K562 (cell line): ENCODE measurements around the gene TINAGL1. TPM values are rescaled to one million over a fixed set of nuclear protein-coding genes. Genes with fewer than 3 reads are reported as not detected.

Experiments
- AFF4 ChIP-seq: sonication (generic); formaldehyde crosslinking; IDR thresholded peaks from 2 replicates; pipeline ENCODE4 v1.8.0; 2023; ENCODE audit warnings: mild to moderate bottlenecking, missing genetic modification reagents
- ARID2 ChIP-seq: fragments of 450-650 bp; IDR thresholded peaks from 2 replicates; pipeline ENCODE4 v1.6.1; 2017; ENCODE audit warnings: antibody characterized with exemption, mild to moderate bottlenecking
- CBFB ChIP-seq: sonication (generic); formaldehyde crosslinking; IDR thresholded peaks from 2 replicates; pipeline ENCODE4 v1.4.0; 2020; ENCODE audit warnings: mild to moderate bottlenecking, missing genetic modification reagents
- EWSR1 ChIP-seq: fragments of 450-650 bp; IDR thresholded peaks from 2 replicates; pipeline ENCODE4 v1.6.1; 2018; ENCODE audit warnings: borderline replicate concordance, mild to moderate bottlenecking, low read depth, moderate library complexity; ENCODE audit not compliant: partially characterized antibody
- GTF2E2 ChIP-seq: fragments of 200-800 bp; sonication (Bioruptor generic); IDR thresholded peaks from 2 replicates; pipeline ENCODE4 v1.6.1; 2016; ENCODE audit warnings: missing genetic modification characterization, missing compliant biosample characterization
- JUND ChIP-seq, 2 experiments: IDR thresholded peaks; 2 replicates in 1 of 2; 3 replicates in 1 of 2; pipeline ENCODE4 v1.6.1; 2011; ENCODE audit warnings: borderline replicate concordance in 2 of 2, low read depth in 2 of 2, low read length in 2 of 2, improper control_type of control experiment in 1 of 2, missing biosample characterization in 1 of 2, missing genetic modification characterization in 1 of 2, missing genetic modification reagents in 1 of 2
- MEF2D ChIP-seq: conservative IDR thresholded peaks from 2 replicates; pipeline ENCODE4 v1.6.1; 2016; ENCODE audit warnings: low read depth, missing genetic modification characterization, missing compliant biosample characterization
- MYC ChIP-seq, 2 experiments: fragments of 250-450 bp in 1 of 2; sonication (Bioruptor Pico) in 1 of 2; IDR thresholded peaks; 2 replicates each; pipeline versions ENCODE4 v1.5.1 to v1.6.1; 2012 to 2021; ENCODE audit warnings: low read depth in 2 of 2, borderline replicate concordance in 1 of 2, improper control_type of control experiment in 1 of 2, low read length in 1 of 2, mild to moderate bottlenecking in 1 of 2, moderate library complexity in 1 of 2
- RB1 ChIP-seq: fragments of 450-650 bp; IDR thresholded peaks from 2 replicates; pipeline ENCODE4 v1.6.1; 2017; ENCODE audit warnings: low read depth, mild to moderate bottlenecking
- SMC3 ChIP-seq: conservative IDR thresholded peaks from 2 replicates; pipeline ENCODE4 v1.6.1; 2011; ENCODE audit warnings: low read depth, low read length, improper control_type of control experiment; ENCODE audit not compliant: insufficient read depth
- TEAD4 ChIP-seq, 2 experiments: sonication (generic) in 1 of 2; formaldehyde crosslinking in 1 of 2; IDR thresholded peaks; 2 replicates each; pipeline versions ENCODE4 v1.6.1 to v1.8.0; 2012 to 2022; ENCODE audit warnings: borderline replicate concordance in 1 of 2, inconsistent platforms in 1 of 2, low read length in 1 of 2, mild to moderate bottlenecking in 1 of 2, missing genetic modification reagents in 1 of 2
- ZBTB2 ChIP-seq: fragments of 450-650 bp; IDR thresholded peaks from 2 replicates; pipeline ENCODE4 v1.6.1; 2016; ENCODE audit warnings: antibody characterized with exemption
- ZNF583 ChIP-seq: fragments of 250-450 bp; sonication (Bioruptor Pico); IDR thresholded peaks from 2 replicates; pipeline ENCODE4 v1.4.0; 2020
- polyA plus RNA-seq, 8 experiments: library from polyadenylated mRNA; depleted of rRNA in 4 of 8; stranded (reverse) in 5 of 8; unstranded in 3 of 8; fragments of >200 nt; fragmentation: Nextera tagmentation in 2 of 8; fragmentation: Illumina TruSeq in 1 of 8; extraction: Ambion mirVana in 2 of 8; extraction: Trizol in 1 of 8; gene quantifications; 2 replicates each; pipeline versions ENCODE4 v1.2.1 to v1.2.3, GENCODE V29; 2011 to 2014; ENCODE audit warnings: inconsistent platforms in 1 of 8, missing spikeins in 1 of 8
- total RNA-seq, 7 experiments: library from RNA; depleted of rRNA in 6 of 7; stranded (reverse); fragments of >200 nt in 6 of 7; fragmentation: Illumina TruSeq in 2 of 7; extraction: Trizol in 2 of 7; gene quantifications; 2 replicates each; pipeline versions ENCODE4 v1.2.1 to v1.2.3, GENCODE V29; 2011 to 2021; ENCODE audit warnings: low replicate concordance in 1 of 7
- TF ChIP-seq, protein P1 (sequence below): sonication (generic); formaldehyde crosslinking; IDR thresholded peaks from 2 replicates; pipeline ENCODE4 v1.8.0; 2022; ENCODE audit warnings: missing genetic modification reagents, mild to moderate bottlenecking, moderate library complexity, borderline replicate concordance
- TF ChIP-seq, protein P2 (sequence below): fragments of 450-650 bp; IDR thresholded peaks from one replicate; pipeline ENCODE4 v1.6.1; 2018; ENCODE audit warnings: mild to moderate bottlenecking, moderate library complexity; ENCODE audit not compliant: partially characterized antibody
- TF ChIP-seq, protein P3 (sequence below): IDR thresholded peaks from 2 replicates; pipeline ENCODE4 v1.6.1; 2011; ENCODE audit warnings: borderline replicate concordance, low read depth, mild to moderate bottlenecking, moderate library complexity, low read length; ENCODE audit not compliant: insufficient read depth, poor library complexity, severe bottlenecking

The TINAGL1 gene
- total and polyA plus RNA-seq, 9 of the 15 experiments (the other 6 are each of a cell fraction or from before 2014, with no cell fraction given): 0.04 to 1.2 (median 0.07) TPM; not detected in 4

GRCh38 chr1:31633117-31633516 is 56.8 kb downstream of the TINAGL1 start (continued):
- no peak for TF ChIP-seq AFF4 (CRISPR knock-in tag)
- no peak for TF ChIP-seq GTF2E2
- no peak for TF ChIP-seq EWSR1
- peak; percentile 63 for TF ChIP-seq SMC3
- TF ChIP-seq, protein P1, sequence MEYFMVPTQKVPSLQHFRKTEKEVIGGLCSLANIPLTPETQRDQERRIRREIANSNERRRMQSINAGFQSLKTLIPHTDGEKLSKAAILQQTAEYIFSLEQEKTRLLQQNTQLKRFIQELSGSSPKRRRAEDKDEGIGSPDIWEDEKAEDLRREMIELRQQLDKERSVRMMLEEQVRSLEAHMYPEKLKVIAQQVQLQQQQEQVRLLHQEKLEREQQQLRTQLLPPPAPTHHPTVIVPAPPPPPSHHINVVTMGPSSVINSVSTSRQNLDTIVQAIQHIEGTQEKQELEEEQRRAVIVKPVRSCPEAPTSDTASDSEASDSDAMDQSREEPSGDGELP (CRISPR knock-in tag): no peak
- TF ChIP-seq JUND (IDR thresholded peaks at IDR 0.05; ENCODE audit: borderline replicate concordance, low read depth, low read length): 0 out of 2 replicates have a peak, but pooled peaks have one; percentile 11
- TF ChIP-seq JUND (tag; IDR thresholded peaks at IDR 0.05; ENCODE audit: borderline replicate concordance, low read depth, low read length): no peak
- no peak for TF ChIP-seq ZBTB2
- TF ChIP-seq ARID2: no peak
- TF ChIP-seq, protein P2, sequence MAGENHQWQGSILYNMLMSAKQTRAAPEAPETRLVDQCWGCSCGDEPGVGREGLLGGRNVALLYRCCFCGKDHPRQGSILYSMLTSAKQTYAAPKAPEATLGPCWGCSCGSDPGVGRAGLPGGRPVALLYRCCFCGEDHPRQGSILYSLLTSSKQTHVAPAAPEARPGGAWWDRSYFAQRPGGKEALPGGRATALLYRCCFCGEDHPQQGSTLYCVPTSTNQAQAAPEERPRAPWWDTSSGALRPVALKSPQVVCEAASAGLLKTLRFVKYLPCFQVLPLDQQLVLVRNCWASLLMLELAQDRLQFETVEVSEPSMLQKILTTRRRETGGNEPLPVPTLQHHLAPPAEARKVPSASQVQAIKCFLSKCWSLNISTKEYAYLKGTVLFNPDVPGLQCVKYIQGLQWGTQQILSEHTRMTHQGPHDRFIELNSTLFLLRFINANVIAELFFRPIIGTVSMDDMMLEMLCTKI: no peak
- TF ChIP-seq RB1: no peak
- TF ChIP-seq ZNF583 (CRISPR knock-in tag): no peak
- no peak for TF ChIP-seq CBFB (CRISPR knock-in tag)
- TF ChIP-seq MEF2D (tag): no peak
- 0 out of 2 replicates have a peak, but pooled peaks have one; percentile 22 for TF ChIP-seq TEAD4 (IDR thresholded peaks at IDR 0.05; ENCODE audit: low read length)
- TF ChIP-seq TEAD4 (CRISPR knock-in tag; IDR thresholded peaks at IDR 0.05; ENCODE audit: borderline replicate concordance): no peak
- TF ChIP-seq, protein P3, sequence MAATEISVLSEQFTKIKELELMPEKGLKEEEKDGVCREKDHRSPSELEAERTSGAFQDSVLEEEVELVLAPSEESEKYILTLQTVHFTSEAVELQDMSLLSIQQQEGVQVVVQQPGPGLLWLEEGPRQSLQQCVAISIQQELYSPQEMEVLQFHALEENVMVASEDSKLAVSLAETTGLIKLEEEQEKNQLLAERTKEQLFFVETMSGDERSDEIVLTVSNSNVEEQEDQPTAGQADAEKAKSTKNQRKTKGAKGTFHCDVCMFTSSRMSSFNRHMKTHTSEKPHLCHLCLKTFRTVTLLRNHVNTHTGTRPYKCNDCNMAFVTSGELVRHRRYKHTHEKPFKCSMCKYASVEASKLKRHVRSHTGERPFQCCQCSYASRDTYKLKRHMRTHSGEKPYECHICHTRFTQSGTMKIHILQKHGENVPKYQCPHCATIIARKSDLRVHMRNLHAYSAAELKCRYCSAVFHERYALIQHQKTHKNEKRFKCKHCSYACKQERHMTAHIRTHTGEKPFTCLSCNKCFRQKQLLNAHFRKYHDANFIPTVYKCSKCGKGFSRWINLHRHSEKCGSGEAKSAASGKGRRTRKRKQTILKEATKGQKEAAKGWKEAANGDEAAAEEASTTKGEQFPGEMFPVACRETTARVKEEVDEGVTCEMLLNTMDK: peak; percentile 64
- TF ChIP-seq MYC (IDR thresholded peaks at IDR 0.05; ENCODE audit: low read depth, low read length): peak; percentile 28; the same call in 1 of the 2 replicates
- TF ChIP-seq MYC (CRISPR knock-in tag; IDR thresholded peaks at IDR 0.05; ENCODE audit: borderline replicate concordance, low read depth): no peak
